HG03354 (cell line): ENCODE results near the gene PTX3.

Source experiments
- ATAC-seq: cut with Tn5 transposase; IDR thresholded peaks from one replicate; pipeline ENCODE4 v1.9.1; 2021; ENCODE audit warnings: mild to moderate bottlenecking; ENCODE audit not compliant: unreplicated experiment, poor library complexity, severe bottlenecking

The PTX3 gene

GRCh38 chr3:157467200-157467599 is 30.6 kb downstream of the PTX3 start:
- no peak for ATAC-seq

- ATAC-seq: no peak
Measured at GRCh38 chr3:157469561-157470294, 33.1 kb downstream of the PTX3 start.

GRCh38 chr3:157471064-157471463 is 34.4 kb downstream of the PTX3 start:
- ATAC-seq: no peak

DNA sequence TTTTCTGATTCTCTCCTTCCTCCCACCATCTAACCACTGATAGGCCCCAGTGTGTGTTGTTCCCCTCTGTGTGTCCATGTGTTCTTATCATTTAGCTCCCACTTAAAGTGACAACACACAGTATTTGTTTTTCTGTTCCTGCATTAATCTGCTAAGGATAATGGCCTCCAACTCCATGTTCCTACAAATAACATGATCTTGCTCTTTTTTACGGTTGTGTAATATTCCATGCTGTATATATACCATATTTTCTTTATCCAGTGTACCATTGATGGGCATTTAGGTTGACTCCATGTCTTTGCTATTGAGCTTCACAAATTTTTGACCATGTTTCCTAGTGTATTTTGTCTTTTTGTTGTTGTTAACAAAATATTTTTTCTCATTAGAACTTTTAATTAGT is 36.0 kb downstream of the PTX3 start:
- ATAC-seq: no peak

- ATAC-seq: no peak
Measured at GRCh38 chr3:157475921-157476414, 39.3 kb downstream of the PTX3 start.

- ATAC-seq: no peak
Measured at GRCh38 chr3:157477441-157477840, 40.8 kb downstream of the PTX3 start.

DNA sequence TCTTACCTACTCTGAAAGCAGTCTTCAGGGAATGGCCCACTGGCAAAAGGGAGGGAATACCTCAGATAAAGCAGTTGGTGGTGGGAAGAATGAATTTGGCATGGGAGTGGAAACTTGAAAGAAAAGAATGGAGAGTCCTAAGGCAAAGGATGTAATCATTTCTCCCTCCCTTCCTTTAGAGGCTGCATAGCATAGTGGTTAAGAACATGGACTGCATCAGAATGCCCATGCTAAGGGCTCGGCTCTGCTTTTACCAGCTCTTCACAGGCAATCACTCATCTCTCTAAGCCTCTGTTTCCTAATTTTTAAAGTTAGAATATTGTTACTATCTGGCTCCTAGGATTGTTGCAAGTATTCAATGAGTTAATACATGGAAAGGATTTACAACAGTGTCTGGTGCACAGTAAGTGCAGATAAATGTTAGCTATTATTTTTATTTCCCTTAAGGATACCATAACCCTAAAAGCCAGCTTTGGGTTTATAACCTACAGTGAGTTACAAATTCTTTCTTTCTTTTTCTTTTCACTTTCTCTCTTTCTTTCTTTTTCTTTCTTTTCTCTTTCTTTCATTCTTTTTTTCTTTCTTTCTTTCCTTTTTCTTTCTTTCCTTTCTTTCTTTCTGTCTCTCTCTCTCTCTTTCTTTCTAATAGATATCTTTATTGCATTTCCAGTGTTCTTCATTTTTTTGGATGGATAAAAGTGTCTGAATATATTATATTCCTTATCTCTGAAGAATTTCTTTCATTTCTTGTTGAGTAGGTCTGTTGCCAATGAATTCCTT is 43.0 kb downstream of the PTX3 start:
- ATAC-seq: no peak

DNA sequence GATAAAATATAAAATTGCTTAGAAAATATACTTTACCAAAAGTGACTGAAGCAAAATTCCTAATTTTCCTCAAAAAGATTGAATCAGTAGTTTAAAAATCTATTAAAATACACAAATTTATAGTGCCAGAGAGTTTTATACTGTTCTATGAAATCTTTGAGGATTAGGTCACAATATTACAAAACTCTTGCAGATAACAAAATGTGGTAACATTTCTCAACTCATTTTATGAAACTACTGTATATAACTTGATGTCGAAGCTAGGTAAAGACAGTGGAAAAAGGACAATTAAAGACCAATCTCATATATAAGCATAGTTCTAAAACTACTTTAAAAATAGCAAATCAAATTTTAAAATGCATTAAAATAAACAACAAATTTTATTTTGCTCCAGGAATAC is 50.7 kb downstream of the PTX3 start:
- ATAC-seq: no peak

DNA sequence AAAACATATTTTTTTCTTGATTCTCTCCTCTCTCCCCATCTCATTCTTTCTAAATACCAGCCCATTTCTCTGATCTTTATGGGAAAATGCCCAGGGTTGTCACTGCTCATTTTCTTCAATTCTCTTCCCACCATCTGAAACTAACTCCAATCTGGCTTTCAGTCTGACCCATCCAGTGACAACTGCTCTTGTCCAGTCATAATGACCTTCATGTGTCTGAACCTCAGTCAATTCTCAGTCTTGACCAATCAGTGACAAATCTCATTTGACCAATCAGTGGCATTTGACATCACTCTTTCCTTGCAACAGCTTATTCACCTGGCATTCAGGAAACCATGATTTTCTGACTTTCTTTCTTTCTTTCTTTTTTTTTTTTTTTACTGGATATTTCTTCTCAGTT is 51.5 kb downstream of the PTX3 start:
- no peak for ATAC-seq

GRCh38 chr3:157491136-157491535 is 54.5 kb downstream of the PTX3 start:
- no peak for ATAC-seq
